ENCODE measurements around the gene KLK14. TPM values are rescaled to one million over a fixed set of nuclear protein-coding genes. Genes with fewer than 3 reads are reported as not detected.

The KLK14 gene
- polyA plus RNA-seq, 1 experiment: 0.06 TPM

- CTCF ChIA-PET: no interaction called here
Observed at GRCh38 chr19:51029718-51030117, 53.0 kb downstream of the KLK14 start.

More at GRCh38 chr19:51029718-51030117, 53.0 kb downstream of the KLK14 start:
- no peaks in the 10 kb centered on the region for H3K27me3 ChIP-seq (ENCODE audit: control insufficient read depth, insufficient read depth, low read length)
- no peak overlapping the region for H3K4me3 ChIP-seq (ENCODE audit: low read depth, low read length)
- TF ChIP-seq, protein P1, sequence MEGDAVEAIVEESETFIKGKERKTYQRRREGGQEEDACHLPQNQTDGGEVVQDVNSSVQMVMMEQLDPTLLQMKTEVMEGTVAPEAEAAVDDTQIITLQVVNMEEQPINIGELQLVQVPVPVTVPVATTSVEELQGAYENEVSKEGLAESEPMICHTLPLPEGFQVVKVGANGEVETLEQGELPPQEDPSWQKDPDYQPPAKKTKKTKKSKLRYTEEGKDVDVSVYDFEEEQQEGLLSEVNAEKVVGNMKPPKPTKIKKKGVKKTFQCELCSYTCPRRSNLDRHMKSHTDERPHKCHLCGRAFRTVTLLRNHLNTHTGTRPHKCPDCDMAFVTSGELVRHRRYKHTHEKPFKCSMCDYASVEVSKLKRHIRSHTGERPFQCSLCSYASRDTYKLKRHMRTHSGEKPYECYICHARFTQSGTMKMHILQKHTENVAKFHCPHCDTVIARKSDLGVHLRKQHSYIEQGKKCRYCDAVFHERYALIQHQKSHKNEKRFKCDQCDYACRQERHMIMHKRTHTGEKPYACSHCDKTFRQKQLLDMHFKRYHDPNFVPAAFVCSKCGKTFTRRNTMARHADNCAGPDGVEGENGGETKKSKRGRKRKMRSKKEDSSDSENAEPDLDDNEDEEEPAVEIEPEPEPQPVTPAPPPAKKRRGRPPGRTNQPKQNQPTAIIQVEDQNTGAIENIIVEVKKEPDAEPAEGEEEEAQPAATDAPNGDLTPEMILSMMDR (IDR thresholded peaks at IDR 0.05; ENCODE audit: insufficient read depth, low read depth, low read length): no peak
- no peak for DNase-seq (ENCODE audit: low read depth)
- POLR2A ChIA-PET: no interaction called here
- no peaks in the 10 kb centered on the region for H3K36me3 ChIP-seq (ENCODE audit: control insufficient read depth, insufficient read depth, low read length)

Other genes with a start within 250 kb of the KLK14 start
- not detected in 2 replicates for gene KLK15, start 249.3 kb downstream of the KLK14 start, polyA plus RNA-seq (2011; rRNA removed)
- not detected in 2 replicates for gene KLK3, start 228.0 kb downstream of the KLK14 start, polyA plus RNA-seq (2011; rRNA removed)
- gene KLK2, start 209.4 kb downstream of the KLK14 start, polyA plus RNA-seq (2011; rRNA removed): not detected in 2 replicates
- gene KLK4, start 171.5 kb downstream of the KLK14 start, polyA plus RNA-seq (2011; rRNA removed): not detected in 2 replicates
- not detected in 2 replicates for gene KLK5, start 129.8 kb downstream of the KLK14 start, polyA plus RNA-seq (2011; rRNA removed)
- not detected in 2 replicates for gene KLK6, start 113.3 kb downstream of the KLK14 start, polyA plus RNA-seq (2011; rRNA removed)
- not detected in 2 replicates for gene KLK7, start 99.0 kb downstream of the KLK14 start, polyA plus RNA-seq (2011; rRNA removed)
- not detected in 2 replicates for gene KLK8, start 81.3 kb downstream of the KLK14 start, polyA plus RNA-seq (2011; rRNA removed)
- gene KLK10, start 63.2 kb downstream of the KLK14 start, polyA plus RNA-seq (2011; rRNA removed): not detected in 2 replicates
- gene KLK11, start 56.3 kb downstream of the KLK14 start, polyA plus RNA-seq (2011; rRNA removed): not detected in 2 replicates
- gene KLK12, start 47.9 kb downstream of the KLK14 start, polyA plus RNA-seq (2011; rRNA removed): not detected in 2 replicates
- not detected in 2 replicates for gene KLK13, start 17.8 kb downstream of the KLK14 start, polyA plus RNA-seq (2011; rRNA removed)
- gene CTU1, start 25.5 kb upstream of the KLK14 start, polyA plus RNA-seq (2011; rRNA removed): 2.3 and 3.3 TPM in 2 replicates
- not detected in 2 replicates for gene SIGLEC9, start 42.0 kb upstream of the KLK14 start, polyA plus RNA-seq (2011; rRNA removed)
- not detected in 2 replicates for gene SIGLEC7, start 59.4 kb upstream of the KLK14 start, polyA plus RNA-seq (2011; rRNA removed)
- gene CD33, start 142.2 kb upstream of the KLK14 start, polyA plus RNA-seq (2011; rRNA removed): not detected in 2 replicates
- not detected in 2 replicates for gene SIGLECL1, start 168.2 kb upstream of the KLK14 start, polyA plus RNA-seq (2011; rRNA removed)
- not detected in 2 replicates for gene IGLON5, start 228.8 kb upstream of the KLK14 start, polyA plus RNA-seq (2011; rRNA removed)